ENCODE results near the gene BAIAP3.
A peak's percentile ranks its signal among the peaks of the same experiment; 100 is the strongest.

BAIAP3 gene

GRCh38 chr16:1346422-1347285 lies 13.2 kb downstream of the BAIAP3 start:
- DNase-seq (ENCODE audit: low spot score): peak; percentile 43

- DNase-seq (ENCODE audit: low spot score): no peak
Observed at GRCh38 chr16:1347286-1347855, 13.9 kb downstream of the BAIAP3 start.

GRCh38 chr16:1347962-1348361 lies 14.5 kb downstream of the BAIAP3 start:
- no peak for DNase-seq (ENCODE audit: low spot score)

- no peak for DNase-seq (ENCODE audit: low spot score)
Observed at GRCh38 chr16:1348441-1348840, 15.0 kb downstream of the BAIAP3 start.

- no peak for DNase-seq (ENCODE audit: low spot score)
Observed at GRCh38 chr16:1348926-1349325, 15.5 kb downstream of the BAIAP3 start.

GRCh38 chr16:1349351-1349750 lies 15.9 kb downstream of the BAIAP3 start:
- DNase-seq (ENCODE audit: low spot score): no peak

GRCh38 chr16:1349951-1350350 lies 16.5 kb downstream of the BAIAP3 start:
- no peak for DNase-seq (ENCODE audit: low spot score)

GRCh38 chr16:1350691-1351090 lies 17.2 kb downstream of the BAIAP3 start:
- no peak for DNase-seq (ENCODE audit: low spot score)

GRCh38 chr16:1351215-1351581 lies 17.8 kb downstream of the BAIAP3 start:
- no peak for DNase-seq (ENCODE audit: low spot score)

- DNase-seq (ENCODE audit: low spot score): peak; percentile 87
Observed at GRCh38 chr16:1351582-1352362, 18.3 kb downstream of the BAIAP3 start, which contains the start of the genes GNPTG and TSR3. Gene GNPTG, plus strand, starts transcription at chr16:1351931. Its CDS starts 35 bp downstream, at chr16:1351966. Gene TSR3, minus strand, starts transcription at chr16:1351878. Its CDS starts 74 bp downstream, at chr16:1351804.

GRCh38 chr16:1354815-1355540 lies 21.5 kb downstream of the BAIAP3 start:
- DNase-seq (ENCODE audit: low spot score): no peak

GRCh38 chr16:1355591-1355990 lies 22.1 kb downstream of the BAIAP3 start:
- DNase-seq (ENCODE audit: low spot score): no peak

- no peak for DNase-seq (ENCODE audit: low spot score)
Observed at GRCh38 chr16:1356061-1356900, 22.8 kb downstream of the BAIAP3 start.

- DNase-seq (ENCODE audit: low spot score): no peak
Observed at GRCh38 chr16:1357906-1358566, 24.6 kb downstream of the BAIAP3 start.

GRCh38 chr16:1361685-1362360 lies 28.4 kb downstream of the BAIAP3 start:
- DNase-seq (ENCODE audit: low spot score): no peak

- no peak for DNase-seq (ENCODE audit: low spot score)
Observed at GRCh38 chr16:1362807-1363206, 29.4 kb downstream of the BAIAP3 start.

GRCh38 chr16:1363501-1364041 lies 30.1 kb downstream of the BAIAP3 start:
- no peak for DNase-seq (ENCODE audit: low spot score)

GRCh38 chr16:1364510-1364909 lies 31.1 kb downstream of the BAIAP3 start:
- DNase-seq (ENCODE audit: low spot score): no peak

GRCh38 chr16:1366060-1366711 lies 32.7 kb downstream of the BAIAP3 start:
- DNase-seq (ENCODE audit: low spot score): no peak
